GM18909 (cell line): Measurements from ENCODE around the gene WSB2.
"Not testable (repeated sequence)": the region's sequence is repeated elsewhere in the genome, so short reads cannot be mapped to it uniquely, and the experiment has no call there.

ENCODE experiments used
- ATAC-seq: cut with Tn5 transposase; IDR thresholded peaks from one replicate; pipeline ENCODE4 v1.9.1; 2021; ENCODE audit warnings: mild to moderate bottlenecking; ENCODE audit not compliant: unreplicated experiment, poor library complexity

WSB2 gene

DNA sequence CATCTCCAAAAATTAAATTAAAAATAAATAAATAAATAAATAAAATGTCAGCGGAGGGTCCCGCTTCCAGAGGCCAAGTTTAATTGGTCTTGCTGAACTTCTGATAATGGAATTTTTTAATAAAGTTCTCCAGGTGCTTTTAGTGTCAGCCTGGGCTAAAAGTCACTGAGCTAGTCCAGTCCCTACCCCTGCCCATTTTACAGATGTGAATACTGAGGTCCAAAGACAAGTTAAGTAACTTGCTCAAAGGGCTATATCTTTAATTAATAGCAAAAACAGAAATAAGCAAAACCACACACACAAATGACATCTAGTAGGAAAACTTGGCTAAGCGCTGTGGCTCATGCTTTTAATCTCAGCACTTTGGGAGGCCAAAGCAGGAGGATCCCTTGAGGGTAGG is 50.1 kb downstream of the WSB2 start:
- ATAC-seq, result no peak

DNA sequence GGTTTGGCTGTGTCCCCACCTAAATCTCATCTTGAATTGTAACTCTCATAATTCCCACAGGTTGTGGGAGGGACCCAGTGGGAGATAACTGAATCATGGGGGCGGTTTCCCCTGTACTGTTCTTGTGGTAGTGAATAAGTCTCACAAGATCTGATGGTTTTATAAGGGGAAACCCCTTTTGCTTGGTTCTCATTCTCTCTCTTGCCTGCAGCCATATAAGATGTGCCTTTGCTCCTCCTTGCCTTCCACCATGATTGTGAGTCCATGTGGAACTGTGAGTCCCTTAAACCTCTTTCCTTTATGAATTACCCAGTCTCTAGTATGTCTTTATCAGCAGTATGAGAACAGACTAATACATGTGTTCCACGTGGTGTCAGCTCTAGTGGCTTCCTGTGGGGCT is 61.2 kb downstream of the WSB2 start:
- not testable (repeated sequence) for ATAC-seq

DNA sequence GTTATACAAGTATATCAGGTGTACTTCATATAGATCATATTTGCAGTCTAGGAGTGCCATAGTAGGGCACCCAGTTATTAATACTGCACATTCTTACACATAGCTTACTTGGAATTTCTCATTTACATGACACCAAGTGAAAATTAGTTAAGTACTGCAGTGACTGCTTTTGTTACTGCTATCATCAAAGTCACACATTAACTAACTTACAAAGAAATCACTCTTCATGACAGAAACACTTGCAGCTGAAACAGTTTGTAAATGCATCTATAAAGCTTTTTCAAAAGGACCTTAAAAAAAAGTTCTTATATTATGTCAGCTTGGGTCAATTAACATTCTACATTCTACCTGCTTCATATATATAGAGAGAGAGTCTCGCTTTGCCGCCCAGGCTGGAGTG is 62.3 kb downstream of the WSB2 start:
- ATAC-seq, result no peak

DNA sequence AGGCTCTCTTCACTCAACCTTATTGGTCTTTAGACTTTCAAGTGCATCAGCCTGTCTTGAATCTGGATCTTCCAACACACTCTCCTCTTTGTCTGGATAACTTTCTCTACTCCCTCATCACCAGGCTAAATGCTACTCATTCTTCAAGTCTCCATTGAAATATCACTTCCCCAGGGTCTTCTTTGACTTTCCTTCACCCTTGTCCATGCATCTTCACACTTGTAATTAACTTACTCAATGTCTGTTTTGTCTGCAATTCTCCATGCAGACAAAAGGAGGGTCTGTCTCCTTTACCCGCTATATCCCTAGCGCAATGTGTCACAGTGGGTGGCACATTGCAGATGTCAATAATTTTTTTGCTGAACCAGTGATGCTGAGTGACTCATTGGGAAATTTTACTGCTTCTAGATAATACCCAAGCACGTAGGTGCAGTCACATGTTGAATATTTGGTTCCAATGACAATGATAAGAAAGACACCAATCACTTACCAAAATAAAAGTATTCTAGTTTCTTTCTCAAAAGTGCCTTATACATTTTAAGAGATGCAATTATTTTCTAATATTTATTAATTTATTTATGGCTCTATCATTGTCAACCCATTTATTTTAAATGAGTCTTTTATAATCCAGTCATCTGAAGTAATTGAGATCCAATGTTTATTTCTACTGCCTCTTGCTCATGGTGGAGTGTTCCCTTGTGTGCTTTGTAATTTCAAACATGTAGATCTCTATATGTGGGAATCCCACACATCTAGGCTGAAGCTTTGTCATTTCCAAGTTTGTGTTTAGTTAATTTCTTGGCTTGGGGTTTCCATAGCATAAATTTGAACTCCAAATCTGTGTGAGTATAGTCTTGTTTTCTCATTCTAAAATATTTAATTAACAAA is 66.2 kb downstream of the WSB2 start:
- no peak for ATAC-seq

DNA sequence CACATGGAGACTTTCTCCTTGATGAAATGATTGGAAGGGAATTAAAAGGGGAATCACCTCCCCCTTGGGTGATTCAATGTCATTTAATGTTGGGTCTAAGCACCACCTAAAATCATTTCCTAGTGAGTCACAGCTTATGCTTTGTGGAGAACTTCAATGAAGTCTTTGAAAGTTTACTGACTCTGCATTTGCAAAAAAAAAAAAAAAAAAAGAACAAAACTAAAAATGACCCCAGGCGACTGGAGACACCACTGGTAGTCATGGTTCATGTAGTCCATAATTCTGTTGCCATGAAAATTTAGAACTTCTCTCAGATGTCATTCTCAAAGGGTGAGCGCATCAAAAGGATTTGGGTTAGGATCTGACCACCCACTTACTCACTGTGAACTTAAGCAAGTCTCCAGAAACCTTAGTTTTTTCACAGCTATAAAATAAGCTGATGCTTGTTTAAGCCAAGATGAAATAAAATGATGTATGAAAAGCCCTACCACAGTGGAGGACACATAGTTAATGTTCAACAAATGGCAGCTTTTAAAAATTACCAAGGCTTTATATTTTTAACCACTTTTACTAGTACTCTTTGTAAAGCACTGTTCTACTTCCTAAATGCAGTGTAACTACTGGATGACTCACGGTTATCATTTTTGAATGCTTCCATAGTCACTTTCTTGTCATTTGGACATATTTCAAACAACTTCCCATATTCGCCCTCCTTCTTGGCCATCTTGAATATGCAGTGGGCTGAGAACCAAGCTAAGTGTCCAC is 74.1 kb downstream of the WSB2 start:
- no peak for ATAC-seq

DNA sequence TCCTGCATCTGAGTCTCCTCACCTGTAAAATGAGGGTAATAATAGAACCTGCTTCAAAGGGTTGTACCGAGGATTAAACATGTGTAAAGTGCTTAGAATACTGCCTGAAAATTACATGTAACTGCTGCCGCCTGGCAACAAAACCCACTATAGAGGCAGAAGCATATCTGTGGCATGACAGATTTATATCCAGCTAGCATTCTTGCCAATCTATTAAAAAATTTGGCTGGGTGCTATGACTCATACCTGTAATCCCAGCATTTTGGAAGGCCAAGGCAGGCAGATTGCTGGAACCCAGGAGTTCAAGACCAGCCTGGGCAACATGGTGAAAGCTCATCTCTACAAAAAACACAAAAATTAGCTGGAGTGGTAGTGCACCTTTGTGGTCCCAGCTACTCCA is 75.8 kb downstream of the WSB2 start:
- no peak for ATAC-seq
